Heart left ventricle (tissue), 16 donors: Measurements from ENCODE around the gene CDK8. TPM values are rescaled to one million over a fixed set of nuclear protein-coding genes. Genes with fewer than 3 reads are reported as not detected.

ENCODE experiments used
- ATAC-seq, 4 donors: fragments of 200-7000 bp; cut with Tn5 transposase; one replicate each; pipeline ENCODE4 v1.9.1; 2020 to 2022; ENCODE audit warnings: moderate library complexity in 4 of 4, mild to moderate bottlenecking in 3 of 4, moderate number of reproducible peaks in 1 of 4
- DNase-seq, 5 donors: peaks; one replicate each; pipeline ENCODE4 v3.0.0-alpha.2; 2020
- H3K27ac ChIP-seq, 12 donors: fragments of 200-600 bp; sonication (generic) in 4 of 12; one replicate each; pipeline versions ENCODE4 v1.5.0 to v1.8.0; 2016 to 2022; ENCODE audit warnings: mild to moderate bottlenecking in 2 of 12
- H3K27me3 ChIP-seq, 9 donors: fragments of 200-600 bp; sonication (generic) in 2 of 9; one replicate each; pipeline versions ENCODE4 v1.5.1 to v1.8.0; 2016 to 2022; ENCODE audit warnings: mild to moderate bottlenecking in 3 of 9
- H3K36me3 ChIP-seq, 9 donors: fragments of 200-600 bp; sonication (generic) in 2 of 9; one replicate each; pipeline versions ENCODE4 v1.5.0 to v1.8.0; 2018 to 2022; ENCODE audit warnings: mild to moderate bottlenecking in 2 of 9
- H3K4me1 ChIP-seq, 12 donors: fragments of 200-600 bp; sonication (generic) in 4 of 12; one replicate each; pipeline versions ENCODE4 v1.5.0 to v1.8.0; 2016 to 2022; ENCODE audit warnings: mild to moderate bottlenecking in 3 of 12
- H3K4me3 ChIP-seq, 12 donors: fragments of 200-600 bp; sonication (generic) in 4 of 12; one replicate each; pipeline versions ENCODE4 v1.5.0 to v1.8.0; 2017 to 2022; ENCODE audit warnings: mild to moderate bottlenecking in 9 of 12, moderate library complexity in 4 of 12
- H3K9me3 ChIP-seq, 12 donors: fragments of 200-600 bp; sonication (generic) in 4 of 12; one replicate each; pipeline versions ENCODE4 v1.5.0 to v1.8.0; 2016 to 2022; ENCODE audit warnings: mild to moderate bottlenecking in 1 of 12
- POLR2A ChIP-seq, 2 donors: fragments of 450-650 bp; IDR thresholded peaks; one replicate each; pipeline ENCODE4 v1.6.1; 2017; ENCODE audit warnings: antibody characterized with exemption in 2 of 2, mild to moderate bottlenecking in 2 of 2, moderate library complexity in 2 of 2
- WGBS, 4 donors: extraction: QIAGEN DNeasy Blood & Tissue Kit in 2 of 4; methylation state at CpG; one replicate each; pipeline versions ENCODE4 v1.1.5 to v1.1.7; 2013 to 2018; 5-methylcytosine and 5-hydroxymethylcytosine counted together
- intact Hi-C, 10 donors: fragments of 100-400 bp; cut with DNase I; formaldehyde crosslinking; loops; one replicate each; pipeline versions ENCODE4 v1.11.1 to v1.14.2; 2022
- polyA plus RNA-seq, 2 donors: library from polyadenylated mRNA; stranded (reverse); fragments of 200-250 nt; gene quantifications; one replicate each; pipeline ENCODE4 v1.2.3, GENCODE V29; 2013
- total RNA-seq, 9 donors: library from RNA; depleted of rRNA in 2 of 9; stranded (reverse); fragments of >200 nt in 2 of 9; fragmentation: NEBNext Ultra II Directional in 3 of 9; extraction: Animal tissue kit (Norgen Biotek cat#: 25700) in 3 of 9; gene quantifications; one replicate each; pipeline versions ENCODE4 v1.1.0 to v1.2.4, GENCODE V29; 2016 to 2023
- TF ChIP-seq, protein P1 (sequence below), 12 donors: fragments of 200-600 bp; sonication (generic) in 4 of 12; IDR thresholded peaks; one replicate each; pipeline versions ENCODE4 v1.5.0 to v1.8.0; 2018 to 2022; ENCODE audit warnings: antibody characterized with exemption in 12 of 12, mild to moderate bottlenecking in 5 of 12
- donor health status: ischemic (EF 13 %, LVEDD 7.1; RV severe dilation, severe dysfunction).
- donor health status: healthy with polysubstance abuse.
- donor health status: DM: no; HTN: yes; CAD: no.
- donor health status: DM: no; HTN: no; CAD: no.
- donor health status: ischemic (EF 25% LVEDD 6.9; RV normal size, moderate dysfunction).
- donor health status: ischemic (EF 25% LVEDD 5.7; RV mildly dilated, moderate dysfunction).
- donor health status: healthy.
- donor health status: DM: yes; HTN: yes; CAD: no.
- donor health status: ischemic (EF 35%, LVEDD 5.7; RV mildly dilated, moderate dysfunction).
- donor health status: nonischemic (EF 11% LVEDD 7.7; RV severe dilation, severe dysfunction).
- donor health status: DM: yes; HTN: yes; CAD: no.
- donor health status: PGD.
- donor health status: ischemic (EF 29% LVEDD 5.4; RV normal size, mild dysfunction).
- donor health status: nonischemic (EF 23%, LVEDD 6.1; RV moderate dilation, normal function).

The CDK8 gene
- total and polyA plus RNA-seq, 11 donors = 5.3 to 12.4 (median 9.9) TPM

DNA sequence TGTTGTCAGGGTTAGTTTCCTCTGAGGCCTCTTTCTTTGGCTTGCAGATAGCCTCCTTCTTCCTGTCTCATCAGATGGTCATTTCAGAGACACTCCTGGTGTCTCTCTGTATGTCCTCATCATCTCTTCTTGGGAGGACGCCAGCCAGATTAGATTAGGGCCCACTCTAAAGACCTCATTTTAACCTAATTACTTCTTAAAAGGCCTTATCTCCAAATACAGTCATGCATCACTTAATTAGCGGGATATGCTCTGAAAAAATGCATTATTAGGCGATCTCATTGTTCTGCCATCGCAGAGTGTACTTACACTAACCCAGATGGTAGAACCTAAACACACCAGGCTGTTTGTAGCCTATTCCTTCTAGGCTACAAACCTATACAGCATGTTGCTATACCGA is 89.0 kb downstream of the CDK8 start:
- TF ChIP-seq, protein P1, sequence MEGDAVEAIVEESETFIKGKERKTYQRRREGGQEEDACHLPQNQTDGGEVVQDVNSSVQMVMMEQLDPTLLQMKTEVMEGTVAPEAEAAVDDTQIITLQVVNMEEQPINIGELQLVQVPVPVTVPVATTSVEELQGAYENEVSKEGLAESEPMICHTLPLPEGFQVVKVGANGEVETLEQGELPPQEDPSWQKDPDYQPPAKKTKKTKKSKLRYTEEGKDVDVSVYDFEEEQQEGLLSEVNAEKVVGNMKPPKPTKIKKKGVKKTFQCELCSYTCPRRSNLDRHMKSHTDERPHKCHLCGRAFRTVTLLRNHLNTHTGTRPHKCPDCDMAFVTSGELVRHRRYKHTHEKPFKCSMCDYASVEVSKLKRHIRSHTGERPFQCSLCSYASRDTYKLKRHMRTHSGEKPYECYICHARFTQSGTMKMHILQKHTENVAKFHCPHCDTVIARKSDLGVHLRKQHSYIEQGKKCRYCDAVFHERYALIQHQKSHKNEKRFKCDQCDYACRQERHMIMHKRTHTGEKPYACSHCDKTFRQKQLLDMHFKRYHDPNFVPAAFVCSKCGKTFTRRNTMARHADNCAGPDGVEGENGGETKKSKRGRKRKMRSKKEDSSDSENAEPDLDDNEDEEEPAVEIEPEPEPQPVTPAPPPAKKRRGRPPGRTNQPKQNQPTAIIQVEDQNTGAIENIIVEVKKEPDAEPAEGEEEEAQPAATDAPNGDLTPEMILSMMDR (IDR thresholded peaks at IDR 0.05) = no peak
- no peak for TF ChIP-seq POLR2A (IDR thresholded peaks at IDR 0.05)
- Histone ChIP-seq H3K4me3 (no peak overlapping the region), H3K9me3 (no peaks in the 10 kb centered on the region), H3K27ac (no peak overlapping the region), H3K4me1 (peaks cover 0 to 11% (median 0%) of the 10 kb centered on the region in 12 donors), H3K36me3 (peaks cover 0 to 6% (median 0%) of the 10 kb centered on the region in 9 donors), H3K27me3 (no peaks in the 10 kb centered on the region)
- intact Hi-C loops = no loop called here
- DNase-seq (no peak), ATAC-seq (no peak)
- WGBS, 4 donors = 76 to 86% (median 80%) methylated on average over 5 of the region's 5 CpGs

DNA sequence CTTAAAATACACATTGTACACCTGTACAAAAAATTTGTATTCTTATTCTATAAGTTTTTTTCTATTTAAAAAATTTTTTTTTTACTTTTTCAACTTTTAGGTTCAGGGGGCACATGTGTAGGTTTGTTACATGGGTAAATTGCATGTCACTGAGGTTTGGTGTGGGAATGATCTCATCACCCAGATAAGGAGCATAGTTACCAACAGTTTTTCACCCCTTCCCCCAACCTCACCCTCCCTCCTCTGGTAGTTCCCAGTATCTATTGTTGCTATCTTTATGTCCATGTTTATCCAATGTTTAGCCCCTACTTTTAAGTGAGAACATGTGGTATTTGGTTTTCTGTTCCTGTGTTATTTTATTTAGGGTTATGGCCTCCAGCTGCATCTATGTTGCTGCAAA is 89.9 kb downstream of the CDK8 start:
- DNase-seq = no peak
- TF ChIP-seq POLR2A (IDR thresholded peaks at IDR 0.05) = no peak
- TF ChIP-seq, protein P1 (IDR thresholded peaks at IDR 0.05) = no peak
- H3K36me3 ChIP-seq = peaks cover 0 to 7% (median 1%) of the 10 kb centered on the region in 9 donors
- peaks cover 0 to 11% (median 0%) of the 10 kb centered on the region in 12 donors for H3K4me1 ChIP-seq
- ATAC-seq = no peak
- H3K27ac ChIP-seq = no peak overlapping the region
- H3K27me3 ChIP-seq = no peaks in the 10 kb centered on the region
- no peak overlapping the region for H3K4me3 ChIP-seq
- intact Hi-C loops = no loop called here
- H3K9me3 ChIP-seq = no peaks in the 10 kb centered on the region

DNA sequence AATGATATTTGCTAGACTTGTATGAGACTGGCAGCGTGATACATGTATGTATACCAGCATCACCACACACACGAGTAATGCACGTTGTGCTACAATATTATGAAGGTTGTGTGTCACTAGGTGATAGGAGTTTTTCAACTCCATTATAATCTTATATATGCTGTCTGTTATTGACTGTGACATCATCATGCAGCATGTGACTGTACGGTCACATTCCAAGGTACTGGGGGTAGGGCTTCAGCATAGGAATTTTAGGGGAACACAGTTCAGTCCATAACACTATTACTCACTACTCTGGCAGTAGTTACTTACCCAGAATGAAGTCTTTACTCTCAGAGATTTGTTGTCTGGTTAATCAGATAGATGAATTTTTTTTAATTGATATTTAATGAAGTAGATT is 91.1 kb downstream of the CDK8 start:
- no peak for ATAC-seq
- intact Hi-C loops = no loop called here
- H3K36me3 ChIP-seq = peaks cover 0 to 19% (median 9%) of the 10 kb centered on the region in 9 donors

DNA sequence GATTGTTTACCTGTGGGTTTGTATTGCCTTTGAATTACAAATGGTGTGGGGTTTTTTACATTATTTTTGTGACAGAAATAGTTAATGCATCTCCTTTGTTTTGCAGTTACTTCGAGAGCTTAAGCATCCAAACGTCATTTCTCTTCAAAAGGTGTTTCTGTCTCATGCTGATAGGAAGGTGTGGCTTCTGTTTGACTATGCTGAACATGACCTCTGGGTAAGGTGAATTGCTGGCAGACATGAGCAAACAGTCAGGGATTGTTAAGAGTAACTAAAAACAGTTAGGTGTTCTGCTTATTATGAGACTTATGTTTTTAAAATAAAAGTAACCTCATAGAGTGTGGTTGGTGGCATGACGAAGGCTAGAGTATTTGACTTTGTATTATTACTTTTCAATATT is 95.0 kb downstream of the CDK8 start:
- Histone ChIP-seq H3K4me3 (no peak overlapping the region), H3K27ac (no peak overlapping the region), H3K9me3 (no peaks in the 10 kb centered on the region), H3K4me1 (peaks cover 0 to 8% (median 0%) of the 10 kb centered on the region in 12 donors), H3K27me3 (no peaks in the 10 kb centered on the region), H3K36me3 (peaks cover 0 to 40% (median 14%) of the 10 kb centered on the region in 9 donors)
- DNase-seq (no peak), ATAC-seq (no peak)
- TF ChIP-seq, protein P1 (IDR thresholded peaks at IDR 0.05) = no peak
- TF ChIP-seq POLR2A (IDR thresholded peaks at IDR 0.05) = no peak
- intact Hi-C loops = no loop called here
- 50 to 55% (median 53%) methylated on average over 3 of the region's 3 CpGs for WGBS, 4 donors

More for the DNA sequence above, 91.1 kb downstream of the CDK8 start:
- Histone ChIP-seq H3K27ac (no peak overlapping the region), H3K4me3 (no peak overlapping the region), H3K27me3 (no peaks in the 10 kb centered on the region), H3K9me3 (no peaks in the 10 kb centered on the region), H3K4me1 (peaks cover 0 to 11% (median 0%) of the 10 kb centered on the region in 12 donors)
- DNase-seq = no peak
- WGBS, 4 donors = 94 to 98% (median 95%) methylated on average over 4 of the region's 4 CpGs
- no peak for TF ChIP-seq POLR2A (IDR thresholded peaks at IDR 0.05)
- TF ChIP-seq, protein P1 (IDR thresholded peaks at IDR 0.05) = no peak
